ENCODE measurements around the gene KCNH1.
"Not testable (repeated sequence)": the region's sequence is repeated elsewhere in the genome, so short reads cannot be mapped to it uniquely, and the experiment has no call there.

KCNH1 gene

GRCh38 chr1:210684466-210685294 is 449.3 kb downstream of the KCNH1 start:
- DNase-seq (ENCODE audit: low read depth): no peak

DNA sequence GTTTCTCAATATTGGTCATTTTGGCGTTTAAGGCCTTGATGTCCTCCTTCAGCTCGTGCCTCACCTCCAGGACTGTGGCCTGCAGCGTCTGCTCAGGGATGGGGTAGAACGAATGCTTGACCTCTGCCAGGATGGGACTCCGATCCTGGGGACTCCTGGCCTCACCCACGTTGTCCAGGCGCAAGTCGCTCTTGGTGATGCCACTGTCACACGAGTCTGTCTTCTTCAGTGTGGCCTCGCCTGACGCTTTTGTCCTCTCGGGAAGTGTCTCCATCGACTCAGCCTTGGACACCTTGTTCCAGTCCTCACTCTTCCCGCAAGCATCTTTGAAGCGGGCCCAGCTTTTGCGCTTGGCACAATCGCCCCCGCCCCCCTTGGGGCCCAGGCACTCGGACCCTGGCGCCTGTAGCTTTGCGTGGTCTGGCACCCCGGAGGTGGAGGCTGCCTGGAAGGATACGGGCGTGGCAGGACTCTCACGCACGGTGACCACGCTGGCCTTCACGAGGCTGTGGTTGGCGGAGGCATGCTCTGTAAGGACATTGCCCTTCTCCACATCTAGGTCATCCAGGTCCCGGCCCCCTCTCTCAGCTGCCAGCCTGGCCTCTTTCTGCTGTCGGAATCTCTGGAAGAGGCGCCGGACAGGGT is 450.4 kb downstream of the KCNH1 start:
- DNase-seq (ENCODE audit: low read depth): no peak

DNA sequence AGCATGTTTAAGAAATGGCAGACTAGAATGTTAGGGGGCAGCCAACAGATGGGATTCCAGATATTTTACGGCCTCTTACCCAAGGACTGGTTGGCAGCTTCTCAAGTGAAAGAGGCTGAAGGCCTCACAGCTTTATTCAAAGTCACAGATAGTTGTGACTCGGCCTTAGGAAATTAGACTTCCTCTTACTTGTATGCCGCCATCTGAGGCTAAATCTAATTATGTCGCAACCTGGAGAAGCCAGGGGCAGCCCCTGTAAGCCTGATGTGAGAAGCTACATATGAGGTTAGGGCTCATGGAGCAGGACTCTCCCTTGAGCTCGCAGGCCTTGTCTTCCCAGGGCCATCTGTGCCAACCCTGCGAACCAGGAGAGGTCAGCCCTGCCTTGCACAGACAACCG is 452.8 kb downstream of the KCNH1 start:
- DNase-seq (ENCODE audit: low read depth): peak; percentile 15

- no peak for DNase-seq (ENCODE audit: low read depth)
Observed at GRCh38 chr1:210678306-210678705, 455.6 kb downstream of the KCNH1 start.

- no peak for DNase-seq (ENCODE audit: low read depth)
Observed at GRCh38 chr1:210677533-210677932, 456.4 kb downstream of the KCNH1 start.

- no peak for DNase-seq (ENCODE audit: low read depth)
Observed at GRCh38 chr1:210676539-210676938, 457.4 kb downstream of the KCNH1 start.

GRCh38 chr1:210674151-210674550 is 459.8 kb downstream of the KCNH1 start:
- DNase-seq (ENCODE audit: low read depth): no peak

- DNase-seq (ENCODE audit: low read depth): no peak
Observed at GRCh38 chr1:210669951-210670350, 464.0 kb downstream of the KCNH1 start.

DNA sequence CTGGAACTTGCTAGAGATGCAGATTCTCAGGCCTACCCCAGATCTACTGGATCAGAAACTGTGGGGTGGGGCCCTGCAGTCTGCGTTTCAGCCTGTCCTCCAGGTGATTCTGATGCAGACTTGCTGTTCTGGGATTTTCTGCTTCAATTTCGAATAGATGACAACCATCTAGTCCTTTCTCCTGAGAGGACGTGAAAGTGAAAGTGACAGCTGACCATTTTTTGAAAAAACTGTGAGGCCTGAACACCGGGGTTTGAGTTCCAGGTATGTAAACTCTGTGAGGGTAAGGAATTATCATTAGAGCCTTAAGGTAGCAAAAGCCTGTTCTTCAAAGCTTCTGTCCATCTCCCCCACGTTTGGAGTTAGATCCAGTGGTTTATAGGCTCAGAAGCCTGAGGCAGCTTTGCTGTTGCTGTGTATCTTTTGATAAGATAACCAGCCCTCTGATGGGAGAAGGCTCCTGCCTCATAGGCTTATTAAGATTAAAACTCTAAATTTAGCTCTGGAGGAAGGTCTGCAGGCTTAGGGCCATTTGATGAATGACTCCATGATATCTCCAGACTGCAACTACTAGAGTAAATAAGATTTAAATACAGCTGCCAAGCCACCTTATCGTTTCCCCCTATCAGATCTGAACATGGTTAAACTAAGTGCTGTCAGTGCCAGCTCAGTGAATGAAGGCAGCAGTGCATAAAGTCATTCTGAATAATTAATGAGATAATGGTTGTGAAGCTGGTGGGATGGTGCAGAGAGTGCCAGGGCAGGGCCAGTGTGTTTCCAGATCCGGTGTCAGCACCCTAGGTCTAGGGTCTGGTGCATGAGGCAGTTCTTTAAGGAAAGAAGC is 470.0 kb downstream of the KCNH1 start:
- no peak for DNase-seq (ENCODE audit: low read depth)

DNA sequence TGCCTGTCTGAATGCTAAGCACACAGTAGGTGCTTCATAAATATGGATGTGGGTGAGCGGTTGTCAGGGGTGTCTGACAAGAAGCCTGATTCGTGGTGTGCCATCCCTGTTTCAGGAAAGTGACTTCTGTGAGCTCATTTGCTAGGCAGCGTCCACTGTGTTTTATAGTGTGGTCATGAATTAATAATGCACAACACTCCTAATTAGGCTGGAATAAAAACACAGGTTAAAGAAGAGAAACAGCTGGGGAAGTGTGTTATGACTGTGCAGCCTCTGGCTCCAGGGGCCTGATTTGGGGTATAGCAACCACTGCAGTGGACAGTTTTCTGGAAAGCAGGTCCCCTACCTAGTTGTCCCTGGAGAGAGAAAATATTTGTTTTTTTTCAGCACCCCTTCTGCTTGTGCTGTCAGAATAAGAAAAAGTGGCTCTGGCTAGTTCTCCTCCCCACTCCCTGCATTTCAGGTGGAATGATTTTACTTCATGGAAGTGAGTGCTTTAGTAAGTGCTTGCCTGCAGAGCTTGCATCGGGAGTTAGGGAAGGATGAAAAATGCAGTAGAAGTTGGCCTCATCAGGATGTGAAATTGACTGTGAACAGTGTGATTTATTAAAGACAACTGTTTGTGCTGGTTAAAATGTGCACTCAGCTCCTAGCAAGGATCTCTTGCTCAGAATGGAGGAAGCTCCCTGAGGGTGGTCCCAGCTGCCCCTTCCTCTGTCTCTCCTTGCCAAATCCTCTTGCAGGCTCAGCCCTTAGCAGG is 471.5 kb downstream of the KCNH1 start:
- no peak for DNase-seq (ENCODE audit: low read depth)

DNA sequence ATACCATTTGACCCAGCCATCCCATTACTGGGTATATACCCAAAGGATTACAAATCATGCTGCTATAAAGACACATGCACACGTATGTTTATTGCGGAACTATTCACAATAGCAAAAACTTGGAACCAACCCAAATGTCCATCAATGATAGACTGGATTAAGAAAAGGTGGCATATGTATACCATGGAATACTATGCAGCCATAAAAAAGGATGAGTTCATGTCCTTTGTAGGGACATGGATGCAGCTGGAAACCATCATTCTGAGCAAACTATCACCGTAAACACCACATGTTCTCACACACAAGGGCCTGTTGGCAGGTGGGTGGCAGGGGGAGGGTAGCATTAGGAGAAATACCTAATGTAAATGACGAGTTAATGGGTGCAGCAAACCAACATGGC is 472.4 kb downstream of the KCNH1 start:
- DNase-seq (ENCODE audit: low read depth): not testable (repeated sequence)

GRCh38 chr1:210657806-210658205 is 476.1 kb downstream of the KCNH1 start:
- DNase-seq (ENCODE audit: low read depth): no peak

DNA sequence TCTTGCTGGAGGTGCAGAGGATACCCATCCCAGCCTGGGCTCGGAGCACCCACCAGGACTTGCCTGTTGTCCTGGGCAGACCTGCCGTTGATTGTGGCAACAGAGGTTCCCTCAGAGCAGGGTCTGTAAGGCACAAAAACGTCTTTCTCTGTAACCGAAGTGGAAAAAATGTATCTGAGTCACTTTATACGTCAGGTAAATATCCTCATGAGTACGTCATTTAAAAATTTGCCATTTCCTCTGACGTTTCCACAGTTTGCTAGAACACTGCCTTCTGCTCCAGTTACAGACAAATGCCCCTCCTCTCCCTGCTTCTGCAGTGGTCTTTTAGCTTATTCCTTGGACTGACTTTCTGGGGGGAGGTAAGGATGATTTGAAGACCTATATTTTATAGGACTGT is 478.4 kb downstream of the KCNH1 start:
- DNase-seq (ENCODE audit: low read depth): peak; percentile 25

GRCh38 chr1:210654176-210654981 is 479.6 kb downstream of the KCNH1 start:
- no peak for DNase-seq (ENCODE audit: low read depth)

DNA sequence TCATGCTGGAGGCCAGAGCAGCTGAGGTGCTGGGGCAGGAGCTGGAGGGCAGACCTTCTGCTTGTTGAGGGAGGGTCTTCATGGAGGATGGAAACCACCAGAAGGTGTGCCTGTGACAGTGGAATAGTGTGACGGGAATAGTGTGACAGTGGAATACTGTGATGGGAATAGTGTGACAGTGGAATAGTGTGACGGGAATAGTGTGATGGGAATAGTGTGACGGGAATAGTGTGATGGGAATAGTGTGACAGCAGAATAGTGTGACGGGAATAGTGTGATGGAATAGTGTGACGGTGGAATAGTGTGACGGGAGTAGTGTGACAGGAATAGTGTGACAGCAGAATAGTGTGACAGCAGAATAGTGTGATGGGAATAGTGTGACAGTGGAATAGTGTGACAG is 480.2 kb downstream of the KCNH1 start:
- no peak for DNase-seq (ENCODE audit: low read depth)

- DNase-seq (ENCODE audit: low read depth): no peak
Observed at GRCh38 chr1:210652329-210652954, 481.5 kb downstream of the KCNH1 start.

- no peak for DNase-seq (ENCODE audit: low read depth)
Observed at GRCh38 chr1:210650403-210650802, 483.5 kb downstream of the KCNH1 start.

GRCh38 chr1:210648588-210649269 is 485.2 kb downstream of the KCNH1 start:
- DNase-seq (ENCODE audit: low read depth): no peak

- peak; percentile 26 for DNase-seq (ENCODE audit: low read depth)
Observed at GRCh38 chr1:210647406-210648333, 486.3 kb downstream of the KCNH1 start.

All from HS-5 (cell line).